HG03060 (cell line): ENCODE measurements around the gene MEGF6.

ENCODE experiments used
- ATAC-seq: cut with Tn5 transposase; IDR thresholded peaks from one replicate; pipeline ENCODE4 v1.9.1; 2021; ENCODE audit warnings: low read depth, moderate number of reproducible peaks; ENCODE audit not compliant: unreplicated experiment

The MEGF6 gene

DNA sequence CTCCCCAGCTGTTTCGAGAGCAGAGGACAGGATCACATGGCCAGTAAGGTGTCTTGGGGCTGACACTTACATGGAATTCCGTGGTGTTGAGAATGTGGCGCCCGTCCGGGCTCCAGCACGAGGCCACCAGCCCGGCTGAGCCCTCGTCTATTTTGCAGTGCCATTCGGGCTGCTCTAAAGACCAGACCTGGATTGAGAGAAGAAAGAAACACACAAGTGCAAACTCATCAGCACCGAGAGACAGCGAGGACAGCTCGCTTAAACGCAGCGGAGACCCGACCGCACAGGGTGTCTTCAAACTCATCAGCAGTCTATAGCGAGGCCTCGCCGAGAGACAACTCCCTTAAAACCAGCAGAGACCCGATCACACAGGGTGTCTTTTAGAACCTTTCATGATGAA, 35.3 kb upstream of the MEGF6 start:
- no peak for ATAC-seq

DNA sequence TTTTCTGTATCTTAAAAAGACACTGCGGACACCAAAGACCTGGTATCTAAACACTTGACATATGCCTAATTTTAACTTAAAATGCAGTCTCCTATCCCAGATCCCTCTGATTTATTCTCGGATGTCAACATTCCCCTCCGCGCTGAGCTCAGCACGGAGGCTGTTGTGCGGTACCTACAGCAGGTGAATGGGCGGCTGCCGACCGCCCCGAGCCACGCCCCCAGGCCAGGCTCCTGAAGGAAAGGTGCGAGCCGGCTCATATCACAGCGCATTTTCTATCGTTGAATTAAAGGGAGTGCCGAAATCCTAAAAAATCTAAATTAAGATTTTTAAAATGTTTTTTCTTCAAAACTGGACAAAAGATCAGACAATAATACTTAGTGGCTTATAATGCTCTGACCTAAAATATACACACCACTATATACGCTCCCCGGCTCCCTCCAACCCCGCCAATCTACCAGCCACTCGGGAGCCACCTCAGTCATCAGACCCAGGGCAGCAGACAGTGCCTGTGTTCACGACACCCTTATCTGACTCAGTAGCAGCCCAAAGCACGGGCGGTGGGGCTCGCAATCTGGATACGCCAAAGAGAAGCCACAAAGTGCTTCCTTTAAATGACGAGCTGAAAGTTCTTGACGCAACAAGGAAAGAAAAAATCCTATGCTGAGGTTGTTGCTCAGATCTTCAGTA, 34.5 kb upstream of the MEGF6 start:
- ATAC-seq = no peak

DNA sequence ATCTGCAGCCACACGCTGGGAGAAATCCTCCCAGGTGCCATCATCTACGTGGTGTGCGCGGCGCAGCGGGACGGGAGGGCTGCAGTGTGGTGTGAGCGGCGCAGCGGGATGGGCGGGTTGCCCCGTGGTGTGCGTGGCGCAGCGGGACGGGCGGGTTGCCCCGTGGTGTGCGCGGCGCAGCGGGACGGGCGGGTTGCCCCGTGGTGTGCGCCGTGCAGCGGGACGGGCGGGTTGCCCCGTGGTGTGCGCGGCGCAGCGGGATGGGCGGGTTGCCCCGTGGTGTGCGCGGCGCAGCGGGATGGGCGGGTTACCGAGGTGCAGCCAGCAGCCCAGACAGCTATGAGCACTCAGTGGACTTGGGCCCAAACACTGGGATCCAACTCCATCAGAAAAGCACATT, 33.9 kb upstream of the MEGF6 start:
- no peak for ATAC-seq

DNA sequence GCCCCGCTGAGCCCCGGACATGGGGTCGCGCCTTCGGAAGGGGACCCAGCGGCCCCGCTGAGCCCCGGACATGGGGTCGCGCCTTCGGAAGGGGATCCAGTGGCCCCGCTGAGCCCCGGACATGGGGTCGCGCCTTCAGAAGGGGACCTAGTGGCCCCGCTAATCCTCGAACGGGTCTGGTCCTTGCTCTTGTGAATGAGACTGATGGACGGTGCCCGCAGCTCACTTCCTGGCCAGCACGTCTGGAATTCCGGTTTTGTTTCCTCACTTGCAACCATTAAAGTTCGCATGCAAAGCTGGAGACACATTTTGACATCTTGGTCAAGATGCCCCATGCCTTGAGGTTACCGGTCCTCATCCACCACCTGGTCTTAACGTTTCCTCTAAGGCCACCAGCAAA, 33.0 kb upstream of the MEGF6 start:
- no peak for ATAC-seq

DNA sequence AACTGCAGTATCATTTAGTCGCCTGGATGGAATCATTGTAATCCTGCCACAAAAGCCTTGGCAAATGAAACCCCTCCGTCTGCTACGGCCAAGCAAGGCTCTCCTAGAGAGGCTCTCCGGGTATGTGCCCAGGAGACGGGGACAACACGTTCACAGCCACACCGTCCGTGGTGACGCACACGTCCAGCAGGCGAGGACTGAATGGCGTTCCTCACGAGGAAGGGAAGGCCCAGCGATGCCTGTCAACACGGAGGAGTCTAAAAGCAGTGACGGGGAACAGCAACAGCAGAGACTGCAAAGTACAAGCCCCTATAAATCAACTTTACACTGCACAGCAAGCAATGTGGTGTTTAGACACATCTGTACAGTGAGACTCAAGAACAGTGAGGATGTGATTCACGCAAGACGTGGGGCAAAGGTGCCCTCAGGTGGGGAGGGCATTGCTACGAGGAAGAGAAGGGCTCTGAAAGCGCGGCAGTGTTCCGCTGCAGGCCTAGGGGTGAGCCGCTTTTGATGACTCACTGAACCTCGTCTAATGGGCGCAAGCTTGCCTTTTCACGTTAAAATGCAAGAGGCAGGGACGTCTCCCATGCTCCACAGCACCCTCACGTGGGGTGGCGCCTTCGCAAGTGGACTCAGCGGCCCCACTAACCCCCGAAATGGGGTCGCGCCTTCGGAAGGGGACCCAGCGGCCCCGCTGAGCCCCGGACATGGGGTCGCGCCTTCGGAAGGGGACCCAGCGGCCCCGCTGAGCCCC, 31.8 kb upstream of the MEGF6 start:
- no peak for ATAC-seq

DNA sequence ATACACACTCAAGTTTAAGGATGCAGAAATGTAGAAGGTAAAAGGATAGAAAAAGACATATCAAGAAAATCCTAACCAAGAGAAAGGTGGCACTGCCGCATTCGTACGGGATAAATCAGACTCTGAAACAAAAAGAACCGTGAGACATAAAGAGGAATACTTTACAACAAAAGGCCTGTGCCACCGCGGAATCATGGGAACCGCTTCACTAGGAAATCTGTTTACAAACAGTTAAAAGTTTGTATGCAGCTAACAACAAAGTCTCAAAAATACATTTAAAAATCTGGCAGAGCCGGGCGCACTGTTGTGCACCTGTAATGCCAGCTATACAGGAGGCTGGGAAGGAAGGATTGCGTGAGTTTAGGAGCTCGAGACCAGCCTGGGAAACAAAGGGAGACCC, 30.5 kb upstream of the MEGF6 start:
- no peak for ATAC-seq

DNA sequence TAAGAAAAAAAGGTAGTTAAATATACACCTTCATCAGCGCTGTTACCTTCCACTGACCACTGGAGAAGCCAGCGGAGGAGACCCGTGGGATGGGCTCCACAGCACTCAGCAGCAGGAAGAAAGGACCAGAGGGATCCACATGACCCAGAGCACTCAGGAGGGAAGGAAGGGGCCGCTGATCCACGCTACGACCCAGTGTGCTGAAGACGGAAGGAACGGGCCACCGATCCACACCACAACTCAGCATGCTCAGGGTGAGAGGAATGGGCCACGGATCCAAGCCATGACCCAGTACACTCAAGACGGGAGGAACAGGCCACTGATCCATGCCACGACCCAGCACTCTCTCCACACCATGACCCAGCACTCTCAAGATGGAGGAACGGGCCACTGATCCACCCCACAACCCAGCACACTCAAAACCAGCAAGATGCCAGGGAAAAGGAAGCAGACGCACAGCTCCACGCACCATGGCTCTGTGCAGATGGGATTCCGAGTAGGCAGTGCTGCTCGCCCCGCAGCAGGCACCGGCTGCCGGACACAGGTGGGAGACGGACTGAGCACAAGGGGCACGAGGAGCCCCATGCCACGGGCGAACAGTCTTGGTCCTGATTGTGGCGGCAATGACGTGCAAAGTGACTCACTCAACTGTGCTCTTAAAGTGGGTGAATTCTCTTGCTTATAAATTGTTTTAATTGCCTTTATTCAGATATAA, 29.9 kb upstream of the MEGF6 start:
- no peak for ATAC-seq

DNA sequence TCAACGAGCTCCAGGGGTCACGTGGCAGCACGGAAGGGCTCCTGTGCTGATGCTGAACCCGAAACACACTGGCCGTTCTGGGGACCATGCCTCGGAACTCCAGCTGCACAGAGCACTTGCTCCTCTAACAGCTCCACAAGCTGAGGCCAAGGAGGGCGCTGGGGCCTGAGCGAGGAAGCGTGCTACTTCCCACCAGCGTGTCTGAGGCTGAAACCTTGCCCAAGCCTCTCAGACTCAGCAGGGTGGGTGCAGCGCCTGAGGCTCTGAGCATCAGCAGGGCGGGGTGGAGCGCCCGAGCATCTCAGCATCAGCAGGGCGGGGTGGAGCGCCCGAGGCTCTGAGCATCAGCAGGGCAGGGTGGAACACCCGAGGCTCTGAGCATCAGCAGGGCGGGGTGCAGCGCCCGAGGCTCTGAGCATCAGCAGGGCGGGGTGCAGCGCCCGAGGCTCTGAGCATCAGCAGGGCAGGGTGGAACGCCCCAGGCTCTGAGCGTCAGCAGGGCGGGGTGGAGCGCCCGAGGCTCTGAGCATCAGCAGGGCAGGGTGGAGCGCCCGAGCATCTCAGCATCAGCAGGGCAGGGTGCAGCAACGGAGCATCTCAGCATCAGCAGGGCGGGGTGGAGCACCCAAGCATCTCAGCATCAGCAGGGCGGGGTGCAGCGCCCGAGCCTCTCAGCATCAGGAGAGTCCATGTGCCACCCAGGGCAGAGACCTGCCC, 29.0 kb upstream of the MEGF6 start:
- ATAC-seq = no peak

DNA sequence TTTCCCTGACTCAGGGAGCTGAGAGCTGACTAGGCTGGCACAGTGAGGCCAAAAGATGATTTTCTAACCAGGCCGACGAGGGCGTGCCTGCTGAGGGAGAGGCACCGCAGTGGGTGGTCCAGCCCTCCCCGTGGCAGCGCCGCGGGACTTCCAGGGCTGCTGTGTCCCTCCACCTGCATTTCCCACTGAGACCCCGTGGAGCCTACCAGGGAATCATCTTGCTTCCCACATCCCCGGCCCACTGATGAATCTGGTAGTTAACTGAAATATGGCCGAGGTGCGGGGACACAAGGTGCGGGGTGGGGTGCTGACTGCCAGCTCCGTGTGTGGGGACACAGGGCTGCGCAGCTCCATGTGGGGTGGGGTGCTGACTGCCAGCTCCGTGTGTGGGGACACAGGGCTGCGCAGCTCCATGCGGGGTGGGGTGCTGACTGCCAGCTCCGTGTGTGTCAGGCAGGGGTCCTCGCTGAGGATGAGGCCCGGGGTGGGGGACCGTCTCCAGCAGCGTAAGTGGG, 28.1 kb upstream of the MEGF6 start:
- ATAC-seq = no peak

DNA sequence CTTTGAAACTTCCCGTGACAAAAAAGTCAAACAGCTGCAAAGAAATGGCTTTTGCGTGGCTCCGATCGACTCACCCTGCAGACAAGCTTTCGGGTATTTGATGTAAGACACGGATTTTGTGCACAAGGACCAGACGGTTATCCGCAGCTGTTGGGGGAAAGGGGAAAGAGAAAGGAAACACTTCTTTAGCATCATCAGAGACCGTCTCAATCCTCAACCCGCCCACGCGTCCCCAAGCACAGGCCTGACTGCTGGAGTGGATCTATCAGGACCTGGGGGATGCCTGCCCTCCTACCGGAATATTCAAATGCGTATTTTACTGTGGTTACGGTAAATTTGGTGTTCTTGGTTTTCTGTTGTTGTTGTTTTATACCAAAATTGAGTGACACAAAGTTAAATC, 27.4 kb upstream of the MEGF6 start:
- ATAC-seq = no peak

DNA sequence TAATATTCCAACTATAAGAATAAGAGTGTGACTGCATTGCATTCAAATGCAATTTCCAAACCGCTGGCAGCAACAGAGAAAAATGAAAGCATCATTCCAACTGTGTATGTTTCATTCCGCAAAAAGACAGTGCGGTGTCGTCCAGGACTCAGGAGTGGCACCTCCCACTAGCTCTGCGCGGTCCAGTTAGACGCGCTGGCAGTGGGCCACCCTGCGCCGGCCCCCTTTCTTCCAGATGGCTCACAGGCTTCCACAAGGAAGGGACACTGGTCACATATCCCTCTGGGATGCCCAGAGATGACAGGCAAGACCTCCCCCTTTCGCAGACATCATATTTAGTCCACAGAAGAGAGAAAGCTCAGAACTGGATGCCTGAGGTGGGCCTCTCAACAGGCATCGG, 26.7 kb upstream of the MEGF6 start:
- no peak for ATAC-seq

DNA sequence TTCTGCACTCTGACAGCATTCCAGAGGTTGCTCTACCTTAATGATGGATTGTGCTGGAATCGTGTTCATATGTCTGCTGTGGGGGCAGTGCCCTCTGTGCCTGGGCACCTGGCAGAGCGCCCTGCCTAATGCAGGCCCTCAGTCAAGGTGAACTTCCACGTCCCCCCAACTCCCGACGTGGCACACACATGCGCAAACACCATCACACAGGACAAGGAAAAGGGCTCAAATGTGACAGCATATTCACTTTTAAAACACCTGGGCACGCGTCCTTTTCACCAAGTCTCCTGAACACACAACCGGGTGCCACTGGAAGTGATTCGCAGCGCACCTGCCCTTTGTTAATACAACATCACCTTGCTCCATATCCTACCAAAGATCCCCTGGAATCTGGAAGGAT, 25.2 kb upstream of the MEGF6 start:
- no peak for ATAC-seq

DNA sequence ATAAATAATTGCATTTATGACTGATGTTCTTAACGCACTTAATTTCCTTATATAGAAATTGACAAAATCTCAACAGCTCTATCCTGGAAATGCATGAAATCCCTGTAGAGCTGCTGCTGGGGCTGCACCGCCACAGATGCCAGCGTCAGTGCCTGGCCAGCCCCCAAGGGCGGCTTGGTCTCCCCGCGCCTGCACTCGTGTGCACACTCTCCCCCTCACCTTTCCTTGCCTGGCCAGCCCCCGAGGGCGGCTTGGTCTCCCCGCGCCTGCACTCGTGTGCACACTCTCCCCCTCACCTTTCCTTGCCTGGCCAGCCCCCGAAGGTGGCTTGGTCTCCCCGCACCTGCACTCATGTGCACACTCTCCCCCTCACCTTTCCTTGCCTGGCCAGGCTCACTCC, 24.8 kb upstream of the MEGF6 start:
- no peak for ATAC-seq

DNA sequence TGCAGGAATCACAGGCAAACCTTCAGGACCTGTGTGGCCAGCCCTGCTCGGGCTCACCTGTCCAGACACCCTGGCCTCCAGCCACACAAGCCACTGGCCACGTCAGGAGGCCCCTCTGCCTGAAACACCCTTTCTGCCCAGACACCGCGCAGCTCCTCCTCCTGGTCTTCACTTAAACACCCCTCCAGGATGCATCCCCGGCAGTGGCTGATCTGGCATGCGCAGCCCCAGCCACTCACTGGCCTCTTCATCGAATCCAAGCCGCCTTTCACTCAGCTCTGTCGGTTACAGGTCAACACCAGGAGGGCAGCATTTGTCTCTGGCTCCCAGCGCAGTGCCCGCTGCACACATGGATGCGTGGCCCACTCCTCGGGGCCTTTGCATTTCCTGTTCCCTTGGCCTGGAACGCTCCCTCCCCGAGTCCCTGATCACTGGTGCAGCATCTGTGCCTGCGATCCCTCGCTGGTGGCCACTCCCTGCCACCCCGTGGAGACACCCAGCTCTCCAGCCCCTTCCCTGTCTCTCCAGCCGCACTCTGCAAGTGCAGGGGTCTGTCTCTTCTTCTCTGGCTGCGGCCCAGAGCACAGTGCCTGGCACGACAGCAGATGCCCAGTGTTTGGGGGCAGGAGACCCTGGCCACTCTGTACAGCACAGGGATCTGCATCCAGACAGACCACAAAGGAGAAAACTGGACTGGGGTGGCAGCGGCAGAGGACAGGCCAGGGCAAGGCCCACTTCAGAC, 22.9 kb upstream of the MEGF6 start:
- ATAC-seq = no peak

DNA sequence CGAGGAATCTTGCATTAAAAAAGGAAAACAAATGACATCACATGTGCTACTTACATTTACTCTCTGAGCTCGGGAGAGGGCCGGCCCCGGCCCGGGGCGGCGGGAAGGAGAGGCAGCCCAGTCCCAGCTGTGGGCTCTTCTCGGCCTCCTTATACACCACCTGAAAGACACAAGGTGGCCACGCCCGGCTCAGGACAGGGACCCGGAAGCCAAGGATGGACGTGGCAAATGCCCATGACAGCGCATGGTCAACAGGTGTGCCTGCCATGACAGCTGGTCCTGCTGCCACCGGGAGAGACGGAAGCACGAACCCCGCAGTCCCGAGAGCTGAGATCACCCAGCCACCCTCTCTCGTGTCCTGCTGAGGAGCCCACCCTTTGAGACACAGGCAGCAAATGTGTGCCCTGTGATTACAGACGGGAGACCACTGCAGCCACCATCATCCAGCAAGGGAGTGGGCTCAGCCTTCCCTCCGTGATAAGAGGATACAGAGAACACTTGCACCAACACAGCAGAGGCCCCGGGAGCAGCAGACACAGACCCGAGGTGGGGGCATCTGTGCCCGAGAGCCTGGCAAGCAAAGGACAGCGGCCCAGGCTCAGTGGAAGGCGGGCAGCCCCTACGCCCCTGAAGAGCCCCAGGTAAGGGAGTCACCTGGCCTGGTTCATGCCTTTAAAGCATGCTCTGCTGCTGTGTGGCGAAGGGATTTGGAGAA, 22.2 kb upstream of the MEGF6 start:
- ATAC-seq = no peak

DNA sequence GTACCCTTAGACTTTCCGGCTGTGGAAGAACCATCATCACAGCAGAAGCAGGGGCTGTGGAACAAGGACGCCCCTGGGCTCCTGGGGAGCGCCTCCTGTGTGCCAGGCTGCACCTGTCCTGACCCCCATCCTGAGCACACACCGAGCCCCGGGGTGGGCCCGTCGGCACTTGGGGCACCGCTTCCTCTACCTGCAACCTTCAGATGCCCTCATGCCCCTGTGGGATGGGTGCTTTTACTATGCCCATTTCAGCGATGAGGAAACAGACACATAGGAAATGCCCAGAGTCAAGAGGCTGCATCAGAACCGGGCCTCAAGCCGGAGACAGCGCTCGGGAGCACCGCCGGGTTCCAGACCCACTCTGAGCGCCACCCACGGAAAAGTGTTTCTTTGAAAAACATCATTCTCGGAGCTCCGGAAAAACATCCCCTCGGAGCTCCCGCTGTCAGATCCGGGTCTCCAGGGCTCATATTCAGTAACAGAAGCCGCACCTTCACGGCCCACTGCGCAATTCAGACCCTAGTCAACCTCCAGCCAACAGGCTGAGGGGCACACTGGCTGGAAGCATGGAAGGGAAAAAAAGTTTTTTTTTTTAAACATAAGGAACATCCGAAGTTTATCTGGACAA, 21.5 kb upstream of the MEGF6 start:
- no peak for ATAC-seq

DNA sequence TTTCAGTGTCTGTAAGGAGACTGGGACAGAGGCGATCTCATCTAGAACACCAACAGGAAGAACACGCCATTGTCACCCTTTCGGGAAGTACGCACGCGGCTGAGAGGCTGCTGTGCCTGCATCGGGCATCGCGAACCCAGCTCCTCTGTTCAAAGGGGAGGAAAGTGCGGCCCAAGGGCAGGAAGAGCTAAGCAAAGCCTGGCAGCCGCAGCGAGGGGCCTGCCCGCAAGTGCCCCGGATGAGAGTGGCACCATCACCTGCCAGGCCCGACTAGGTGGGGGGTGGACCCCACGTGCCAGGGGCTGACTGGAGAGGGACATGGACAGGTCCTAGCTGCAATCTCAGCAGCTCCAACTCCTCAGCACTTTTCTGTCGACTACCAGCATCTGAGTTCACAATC, 21.0 kb upstream of the MEGF6 start:
- ATAC-seq = no peak

DNA sequence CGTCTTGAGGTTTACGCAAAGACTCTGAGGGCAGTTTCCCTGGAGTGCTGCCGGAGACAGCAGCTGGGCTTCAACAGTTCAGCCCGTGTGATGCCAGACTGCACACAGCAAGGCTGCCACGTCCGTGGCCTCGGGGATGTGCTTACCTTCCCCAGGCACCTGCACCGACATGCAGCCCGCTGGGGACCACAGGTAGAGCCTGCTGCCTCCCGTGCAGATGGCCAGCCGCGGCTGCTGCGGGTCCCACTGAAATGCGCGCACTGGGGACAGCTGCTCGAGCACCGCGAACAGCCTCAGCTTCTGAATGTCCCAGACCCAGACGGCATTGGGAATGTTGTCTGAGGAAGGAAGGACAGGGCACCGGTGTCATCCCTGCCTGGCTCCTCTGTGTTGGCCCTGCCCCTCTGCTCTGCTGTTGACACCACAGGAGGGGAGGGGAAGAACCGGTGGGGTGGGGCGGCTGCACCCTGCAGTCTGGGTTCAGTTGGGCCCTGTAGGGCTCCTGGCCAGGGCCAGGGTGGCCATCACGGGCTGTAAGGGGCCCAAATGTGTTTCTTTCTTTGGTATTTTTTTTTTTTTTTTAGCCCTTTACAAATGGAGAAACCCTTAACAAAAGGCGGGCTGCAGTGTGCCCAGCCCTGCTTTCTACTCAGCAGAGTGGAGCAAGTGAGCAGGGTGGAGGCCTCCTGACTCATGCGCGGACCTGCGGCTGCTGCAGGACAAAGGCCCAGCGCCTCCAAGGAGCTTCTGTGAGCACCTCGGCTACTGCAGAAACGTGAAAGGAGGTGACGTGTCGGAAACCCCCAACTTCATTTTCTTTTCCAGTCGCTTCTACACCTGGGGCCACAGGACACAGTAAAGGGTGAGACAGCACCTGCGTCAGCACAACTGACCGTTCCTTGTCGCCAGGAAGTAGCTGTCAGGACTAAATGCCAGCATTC, 20.3 kb upstream of the MEGF6 start:
- ATAC-seq = no peak
